Heart right ventricle (tissue), 16 donors: ENCODE measurements around the gene VTI1A. TPM values are rescaled to one million over a fixed set of nuclear protein-coding genes. Genes with fewer than 3 reads are reported as not detected.
"Not testable (repeated sequence)": the region's sequence is repeated elsewhere in the genome, so short reads cannot be mapped to it uniquely, and the experiment has no call there.

Experiments used
- ATAC-seq, 8 donors: fragments of 200-7000 bp; cut with Tn5 transposase; one replicate each; pipeline ENCODE4 v1.9.1; 2020; ENCODE audit warnings: mild to moderate bottlenecking in 8 of 8, moderate library complexity in 8 of 8, moderate number of reproducible peaks in 1 of 8
- DNase-seq, 2 donors: peaks; one replicate each; pipeline ENCODE4 v3.0.0-alpha.2; 2020
- H3K27ac ChIP-seq, 10 donors: fragments of 200-600 bp; sonication (generic) in 2 of 10; one replicate each; pipeline versions ENCODE4 v1.5.0 to v1.8.0; 2020 to 2022; ENCODE audit warnings: mild to moderate bottlenecking in 3 of 10
- H3K27me3 ChIP-seq, 7 donors: fragments of 200-600 bp; one replicate each; pipeline ENCODE4 v1.8.0; 2021 to 2022; ENCODE audit warnings: mild to moderate bottlenecking in 2 of 7
- H3K36me3 ChIP-seq, 9 donors: fragments of 200-600 bp; sonication (generic) in 1 of 9; one replicate each; pipeline versions ENCODE4 v1.5.0 to v1.8.0; 2020 to 2022; ENCODE audit warnings: mild to moderate bottlenecking in 2 of 9
- H3K4me1 ChIP-seq, 9 donors: fragments of 200-600 bp; sonication (generic) in 1 of 9; one replicate each; pipeline versions ENCODE4 v1.5.0 to v1.8.0; 2020 to 2022; ENCODE audit warnings: mild to moderate bottlenecking in 4 of 9
- H3K4me3 ChIP-seq, 10 donors: fragments of 200-600 bp; sonication (generic) in 2 of 10; one replicate each; pipeline versions ENCODE4 v1.5.0 to v1.8.0; 2020 to 2022; ENCODE audit warnings: mild to moderate bottlenecking in 7 of 10, moderate library complexity in 2 of 10
- H3K9me3 ChIP-seq, 11 donors: fragments of 200-600 bp in 10 of 11; sonication (generic) in 2 of 11; one replicate each; pipeline versions ENCODE4 v1.5.0 to v1.8.0; 2013 to 2022; ENCODE audit warnings: mild to moderate bottlenecking in 2 of 11, control low read depth in 1 of 11, moderate library complexity in 1 of 11
- WGBS, 2 donors: extraction: QIAGEN DNeasy Blood & Tissue Kit; methylation state at CpG; one replicate each; pipeline ENCODE4 v1.1.7; 2013; ENCODE audit warnings: inconsistent platforms in 1 of 2; 5-methylcytosine and 5-hydroxymethylcytosine counted together
- intact Hi-C, 10 donors: fragments of 100-400 bp; cut with DNase I; formaldehyde crosslinking; loops; one replicate each; pipeline versions ENCODE4 v1.11.1 to v1.14.2; 2022
- polyA plus RNA-seq, 2 donors: library from polyadenylated mRNA; stranded (reverse); fragments of 200-250 nt; gene quantifications; one replicate each; pipeline ENCODE4 v1.2.3, GENCODE V29; 2013
- total RNA-seq, 10 donors: library from RNA; stranded (reverse); fragmentation: NEBNext Ultra II Directional in 3 of 10; extraction: Animal tissue kit (Norgen Biotek cat#: 25700) in 3 of 10; gene quantifications; one replicate each; pipeline versions ENCODE4 v1.2.1 to v1.2.4, GENCODE V29; 2021 to 2023
- TF ChIP-seq, protein P1 (sequence below), 9 donors: fragments of 200-600 bp; sonication (generic) in 2 of 9; IDR thresholded peaks; one replicate each; pipeline versions ENCODE4 v1.5.0 to v1.8.0; 2021 to 2022; ENCODE audit warnings: antibody characterized with exemption in 9 of 9, mild to moderate bottlenecking in 5 of 9, moderate library complexity in 1 of 9
- donor health status: Arrhythmogenic right ventricular cardiomyopathy.
- donor health status: ischemic (EF 13 %, LVEDD 7.1; RV severe dilation, severe dysfunction).
- donor health status: healthy with polysubstance abuse.
- donor health status: DM: no; HTN: yes; CAD: no.
- donor health status: DM: no; HTN: no; CAD: no.
- donor health status: ischemic (EF 25% LVEDD 6.9; RV normal size, moderate dysfunction).
- donor health status: ischemic (EF 25% LVEDD 5.7; RV mildly dilated, moderate dysfunction).
- donor health status: healthy.
- donor health status: DM: yes; HTN: yes; CAD: no.
- donor health status: Ischemic cardiomyopathy.
- donor health status: ischemic (EF 35%, LVEDD 5.7; RV mildly dilated, moderate dysfunction).
- donor health status: nonischemic (EF 11% LVEDD 7.7; RV severe dilation, severe dysfunction).
- donor health status: DM: yes; HTN: yes; CAD: no.
- donor health status: PGD.
- donor health status: ischemic (EF 29% LVEDD 5.4; RV normal size, mild dysfunction).
- donor health status: nonischemic (EF 23%, LVEDD 6.1; RV moderate dilation, normal function).

The VTI1A gene
- total and polyA plus RNA-seq, 12 donors, result 6.2 to 24.5 (median 20.6) TPM

DNA sequence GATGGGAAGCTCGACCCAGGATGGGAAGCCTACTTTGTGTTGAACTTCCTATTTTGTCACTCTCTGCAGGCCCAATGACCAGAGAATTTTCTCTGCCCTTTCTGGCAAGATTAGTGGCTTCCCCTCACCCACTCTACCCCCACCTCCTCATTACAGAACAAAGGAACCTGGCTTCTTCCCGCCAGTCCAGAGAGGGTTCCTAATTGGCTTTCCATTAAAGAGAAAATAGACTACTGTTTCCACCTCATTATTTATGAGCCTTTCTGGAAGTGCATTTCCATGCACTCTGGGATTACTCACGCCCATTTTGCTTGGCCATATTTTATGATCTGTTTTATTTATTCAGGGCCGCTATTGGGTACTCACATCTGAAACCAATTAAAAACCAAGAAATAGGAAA is 408.1 kb downstream of the VTI1A start:
- 97 to 98% methylated on average over 4 of the region's 4 CpGs for WGBS, 2 donors
- DNase-seq (no peak), ATAC-seq (no peak)
- TF ChIP-seq, protein P1, sequence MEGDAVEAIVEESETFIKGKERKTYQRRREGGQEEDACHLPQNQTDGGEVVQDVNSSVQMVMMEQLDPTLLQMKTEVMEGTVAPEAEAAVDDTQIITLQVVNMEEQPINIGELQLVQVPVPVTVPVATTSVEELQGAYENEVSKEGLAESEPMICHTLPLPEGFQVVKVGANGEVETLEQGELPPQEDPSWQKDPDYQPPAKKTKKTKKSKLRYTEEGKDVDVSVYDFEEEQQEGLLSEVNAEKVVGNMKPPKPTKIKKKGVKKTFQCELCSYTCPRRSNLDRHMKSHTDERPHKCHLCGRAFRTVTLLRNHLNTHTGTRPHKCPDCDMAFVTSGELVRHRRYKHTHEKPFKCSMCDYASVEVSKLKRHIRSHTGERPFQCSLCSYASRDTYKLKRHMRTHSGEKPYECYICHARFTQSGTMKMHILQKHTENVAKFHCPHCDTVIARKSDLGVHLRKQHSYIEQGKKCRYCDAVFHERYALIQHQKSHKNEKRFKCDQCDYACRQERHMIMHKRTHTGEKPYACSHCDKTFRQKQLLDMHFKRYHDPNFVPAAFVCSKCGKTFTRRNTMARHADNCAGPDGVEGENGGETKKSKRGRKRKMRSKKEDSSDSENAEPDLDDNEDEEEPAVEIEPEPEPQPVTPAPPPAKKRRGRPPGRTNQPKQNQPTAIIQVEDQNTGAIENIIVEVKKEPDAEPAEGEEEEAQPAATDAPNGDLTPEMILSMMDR (IDR thresholded peaks at IDR 0.05), result no peak
- Histone ChIP-seq H3K36me3 (no peaks in the 10 kb centered on the region), H3K4me3 (no peak overlapping the region), H3K4me1 (peaks cover 0 to 26% (median 0%) of the 10 kb centered on the region in 9 donors), H3K27ac (no peak overlapping the region), H3K27me3 (no peaks in the 10 kb centered on the region), H3K9me3 (peaks cover 0 to 5% (median 0%) of the 10 kb centered on the region in 11 donors)
- intact Hi-C loops, result no loop called here

DNA sequence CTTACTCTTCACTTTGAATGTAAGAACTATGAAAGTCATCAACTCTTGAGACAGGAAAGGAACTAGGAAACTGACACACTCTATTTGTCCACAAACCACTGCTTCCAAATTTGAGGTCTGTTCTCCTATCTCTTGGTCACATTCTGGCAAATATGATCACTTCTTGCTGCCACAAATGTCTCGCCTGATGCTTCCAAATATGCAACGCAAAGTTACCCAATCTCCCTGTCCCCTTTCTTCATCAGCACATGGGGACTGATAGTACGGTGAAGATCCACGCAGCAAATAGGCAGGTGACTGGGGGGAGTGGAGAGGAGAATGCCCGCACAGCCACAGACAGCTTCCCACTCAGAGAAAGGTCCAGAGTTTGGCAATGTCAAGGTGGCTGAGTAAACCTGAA is 410.5 kb downstream of the VTI1A start:
- ATAC-seq, result no peak
- H3K9me3 ChIP-seq, result peaks cover 0 to 5% (median 0%) of the 10 kb centered on the region in 11 donors
- WGBS, 2 donors, result 92 to 97% methylated on average over 5 of the region's 5 CpGs
- H3K4me3 ChIP-seq, result no peak overlapping the region
- TF ChIP-seq, protein P1 (IDR thresholded peaks at IDR 0.05), result no peak
- DNase-seq, result no peak
- H3K27me3 ChIP-seq, result no peaks in the 10 kb centered on the region
- no peak overlapping the region for H3K27ac ChIP-seq
- no peaks in the 10 kb centered on the region for H3K36me3 ChIP-seq
- intact Hi-C loops, result no loop called here
- peaks cover 0 to 12% (median 0%) of the 10 kb centered on the region in 9 donors for H3K4me1 ChIP-seq

DNA sequence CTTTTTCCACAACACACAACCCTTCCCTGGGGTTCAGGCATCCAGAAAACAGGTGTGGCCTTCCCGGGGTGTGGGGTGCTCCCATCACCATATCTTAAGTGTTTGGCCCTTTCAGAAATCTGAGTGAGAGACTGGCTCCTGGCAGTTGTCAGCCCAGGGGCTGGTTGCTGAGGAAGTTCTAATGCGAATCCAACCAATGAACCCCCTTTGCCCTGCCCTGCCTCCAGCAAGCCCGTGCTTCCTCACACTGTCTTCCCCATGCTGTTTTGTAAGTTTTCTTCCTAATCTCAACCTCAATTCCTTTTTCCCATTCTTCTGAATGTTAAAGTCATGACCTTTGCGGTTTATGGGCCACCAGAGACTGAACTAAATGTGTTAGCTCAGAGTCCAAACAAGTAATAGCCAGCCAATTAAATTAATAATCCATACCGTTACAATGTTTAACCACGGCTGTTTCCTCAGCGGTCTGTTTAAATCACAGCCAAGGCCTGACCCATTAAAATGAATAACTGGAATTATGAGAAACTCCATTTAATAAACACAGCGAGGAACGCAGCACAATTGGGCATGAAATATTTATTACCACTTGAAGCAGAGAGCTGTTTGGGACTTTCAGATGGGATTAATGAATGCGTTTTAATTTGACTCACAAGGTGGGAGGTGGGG is 412.1 kb downstream of the VTI1A start:
- no peaks in the 10 kb centered on the region for H3K36me3 ChIP-seq
- H3K9me3 ChIP-seq, result peaks cover 0 to 14% (median 7%) of the 10 kb centered on the region in 11 donors
- H3K27ac ChIP-seq, result no peak overlapping the region
- no peaks in the 10 kb centered on the region for H3K27me3 ChIP-seq
- no peak overlapping the region for H3K4me3 ChIP-seq
- ATAC-seq (no peak), DNase-seq (no peak)
- H3K4me1 ChIP-seq, result peaks cover 0 to 7% (median 0%) of the 10 kb centered on the region in 9 donors
- intact Hi-C loops, result no loop called here
- WGBS, 2 donors, result 70 to 75% methylated on average over 10 of the region's 10 CpGs
- TF ChIP-seq, protein P1 (IDR thresholded peaks at IDR 0.05), result no peak

DNA sequence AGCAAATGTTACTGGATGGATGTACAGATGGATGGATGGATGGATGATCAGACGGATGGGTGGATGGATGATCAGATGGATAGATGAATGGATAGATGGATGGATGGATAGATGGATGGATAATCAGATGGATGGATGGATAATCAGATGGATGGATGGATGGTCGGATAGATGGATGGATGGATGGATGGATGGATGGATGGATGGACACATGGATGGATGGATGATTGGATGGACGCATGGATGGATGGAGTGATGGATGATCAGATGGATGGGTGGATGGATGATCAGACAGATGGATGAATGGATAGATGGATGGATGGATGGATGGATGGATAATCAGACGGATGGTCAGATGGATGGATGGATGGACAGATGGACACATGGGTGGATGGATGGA is 412.8 kb downstream of the VTI1A start:
- intact Hi-C loops, result no loop called here
- no peak overlapping the region for H3K4me3 ChIP-seq
- TF ChIP-seq, protein P1 (IDR thresholded peaks at IDR 0.05), result no peak
- WGBS, 2 donors, result 92 to 96% methylated on average over 4 of the region's 4 CpGs
- H3K27me3 ChIP-seq, result no peaks in the 10 kb centered on the region
- ATAC-seq, result no peak
- H3K27ac ChIP-seq, result no peak overlapping the region
- peaks cover 0 to 7% (median 0%) of the 10 kb centered on the region in 9 donors for H3K4me1 ChIP-seq
- peaks cover 0 to 21% (median 12%) of the 10 kb centered on the region in 11 donors for H3K9me3 ChIP-seq
- no peaks in the 10 kb centered on the region for H3K36me3 ChIP-seq
- DNase-seq, result no peak

DNA sequence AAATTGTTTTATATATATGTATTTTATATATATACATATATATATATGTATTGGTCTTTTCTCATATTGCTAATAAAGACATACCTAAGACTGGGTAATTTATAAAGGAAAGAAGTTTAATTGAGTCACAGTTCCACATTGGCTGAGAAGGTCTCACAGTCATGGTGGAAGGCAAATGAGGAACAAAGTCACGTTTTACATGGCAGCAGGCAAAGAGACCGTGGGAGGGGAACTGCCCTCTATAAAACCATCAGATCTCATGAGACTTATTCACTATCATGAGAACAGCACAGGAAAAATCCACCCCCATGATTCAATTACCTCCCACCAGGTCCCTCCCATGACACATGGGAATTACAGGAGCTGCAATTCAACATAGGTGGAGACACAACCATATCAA is 416.4 kb downstream of the VTI1A start:
- DNase-seq, ATAC-seq, intact Hi-C loops, H3K4me1 ChIP-seq, H3K27ac ChIP-seq, H3K4me3 ChIP-seq, H3K27me3 ChIP-seq, H3K36me3 ChIP-seq: not testable (repeated sequence)
- peaks cover 0 to 22% (median 12%) of the 10 kb centered on the region in 11 donors for H3K9me3 ChIP-seq
- WGBS, 2 donors, result 84 to 86% methylated on average over 2 of the region's 2 CpGs
